Measurements from ENCODE around the gene CCDC70.

CCDC70 gene

GRCh38 chr13:51849145-51850101, 12.3 kb upstream of the CCDC70 start:
- no peak for ATAC-seq (replicated peaks; ENCODE audit: extremely low read depth, poor library complexity, severe bottlenecking)
- no peak overlapping the region for H3K27ac Mint-ChIP-seq (ENCODE audit: low read depth)
- H3K9me3 Mint-ChIP-seq: no peaks in the 10 kb centered on the region
- H3K27me3 Mint-ChIP-seq: peaks cover 34% of the 10 kb centered on the region
- DNase-seq (ENCODE audit: low spot score in 2 of 2): no peak
- H3K4me1 Mint-ChIP-seq: peaks cover 7% of the 10 kb centered on the region
- no peak overlapping the region for H3K4me3 Mint-ChIP-seq
- peaks cover 1% of the 10 kb centered on the region for H3K36me3 Mint-ChIP-seq (ENCODE audit: insufficient read depth)

- no peaks in the 10 kb centered on the region for H3K9me3 Mint-ChIP-seq
- H3K27ac Mint-ChIP-seq (ENCODE audit: low read depth): peak overlapping the region; percentile 24
- ATAC-seq (replicated peaks; ENCODE audit: extremely low read depth, poor library complexity, severe bottlenecking) (no peak), DNase-seq (ENCODE audit: low spot score in 2 of 2) (no peak)
- H3K36me3 Mint-ChIP-seq (ENCODE audit: insufficient read depth): no peaks in the 10 kb centered on the region
- no peaks in the 10 kb centered on the region for H3K4me1 Mint-ChIP-seq
- H3K4me3 Mint-ChIP-seq: no peak overlapping the region
- H3K27me3 Mint-ChIP-seq: peaks cover 42% of the 10 kb centered on the region
Measured at GRCh38 chr13:51856027-51856736, 5.6 kb upstream of the CCDC70 start.

GRCh38 chr13:51856998-51857397, 4.8 kb upstream of the CCDC70 start:
- Mint-ChIP-seq H3K4me1 (no peaks in the 10 kb centered on the region), H3K4me3 (no peak overlapping the region), H3K27me3 (peaks cover 38% of the 10 kb centered on the region), H3K36me3 (ENCODE audit: insufficient read depth) (no peaks in the 10 kb centered on the region), H3K27ac (ENCODE audit: low read depth) (peak overlapping the region; percentile 41), H3K9me3 (no peaks in the 10 kb centered on the region)
- ATAC-seq (replicated peaks; ENCODE audit: extremely low read depth, poor library complexity, severe bottlenecking) (no peak), DNase-seq (ENCODE audit: low spot score in 2 of 2) (no peak)

GRCh38 chr13:51858433-51859247, 3.1 kb upstream of the CCDC70 start:
- H3K36me3 Mint-ChIP-seq (ENCODE audit: insufficient read depth): no peaks in the 10 kb centered on the region
- H3K27me3 Mint-ChIP-seq: peaks cover 32% of the 10 kb centered on the region
- peaks cover 6% of the 10 kb centered on the region for H3K4me1 Mint-ChIP-seq
- no peak overlapping the region for H3K27ac Mint-ChIP-seq (ENCODE audit: low read depth)
- no peak for DNase-seq (ENCODE audit: low spot score in 2 of 2)
- H3K4me3 Mint-ChIP-seq: no peak overlapping the region
- ATAC-seq (replicated peaks; ENCODE audit: extremely low read depth, poor library complexity, severe bottlenecking): no peak
- no peaks in the 10 kb centered on the region for H3K9me3 Mint-ChIP-seq

- Mint-ChIP-seq H3K4me3 (no peak overlapping the region), H3K4me1 (peaks cover 6% of the 10 kb centered on the region), H3K36me3 (ENCODE audit: insufficient read depth) (no peaks in the 10 kb centered on the region), H3K27me3 (no peaks in the 10 kb centered on the region), H3K27ac (ENCODE audit: low read depth) (no peak overlapping the region), H3K9me3 (no peaks in the 10 kb centered on the region)
- DNase-seq (ENCODE audit: low spot score in 2 of 2) (no peak), ATAC-seq (replicated peaks; ENCODE audit: extremely low read depth, poor library complexity, severe bottlenecking) (no peak)
Measured at GRCh38 chr13:51862957-51863356, 1.2 kb downstream of the CCDC70 start.

- Mint-ChIP-seq H3K4me3 (no peak overlapping the region), H3K4me1 (peaks cover 6% of the 10 kb centered on the region), H3K27me3 (no peaks in the 10 kb centered on the region), H3K27ac (ENCODE audit: low read depth) (no peak overlapping the region), H3K36me3 (ENCODE audit: insufficient read depth) (no peaks in the 10 kb centered on the region), H3K9me3 (no peaks in the 10 kb centered on the region)
- DNase-seq (ENCODE audit: low spot score in 2 of 2) (no peak), ATAC-seq (replicated peaks; ENCODE audit: extremely low read depth, poor library complexity, severe bottlenecking) (no peak)
Measured at GRCh38 chr13:51865838-51866237, 4.1 kb downstream of the CCDC70 start.

- DNase-seq (ENCODE audit: low spot score in 2 of 2): no peak
- Mint-ChIP-seq H3K4me1 (peaks cover 6% of the 10 kb centered on the region), H3K9me3 (no peaks in the 10 kb centered on the region), H3K27ac (ENCODE audit: low read depth) (no peak overlapping the region), H3K4me3 (no peak overlapping the region), H3K36me3 (ENCODE audit: insufficient read depth) (no peaks in the 10 kb centered on the region), H3K27me3 (no peaks in the 10 kb centered on the region)
- ATAC-seq (replicated peaks; ENCODE audit: extremely low read depth, poor library complexity, severe bottlenecking): no peak
Measured at GRCh38 chr13:51867062-51867461, 5.3 kb downstream of the CCDC70 start.

- Mint-ChIP-seq H3K27ac (ENCODE audit: low read depth) (no peak overlapping the region), H3K4me3 (no peak overlapping the region), H3K9me3 (no peaks in the 10 kb centered on the region), H3K36me3 (ENCODE audit: insufficient read depth) (no peaks in the 10 kb centered on the region), H3K27me3 (no peaks in the 10 kb centered on the region), H3K4me1 (no peaks in the 10 kb centered on the region)
- DNase-seq (ENCODE audit: low spot score in 2 of 2) (no peak), ATAC-seq (replicated peaks; ENCODE audit: extremely low read depth, poor library complexity, severe bottlenecking) (no peak)
Measured at GRCh38 chr13:51869916-51870315, 8.1 kb downstream of the CCDC70 start.

- no peak for DNase-seq (ENCODE audit: low spot score in 2 of 2)
- H3K4me1 Mint-ChIP-seq: no peaks in the 10 kb centered on the region
- peaks cover under 1% of the 10 kb centered on the region for H3K27me3 Mint-ChIP-seq
- no peaks in the 10 kb centered on the region for H3K36me3 Mint-ChIP-seq (ENCODE audit: insufficient read depth)
- no peak overlapping the region for H3K4me3 Mint-ChIP-seq
- H3K9me3 Mint-ChIP-seq: no peaks in the 10 kb centered on the region
- H3K27ac Mint-ChIP-seq (ENCODE audit: low read depth): no peak overlapping the region
- no peak for ATAC-seq (replicated peaks; ENCODE audit: extremely low read depth, poor library complexity, severe bottlenecking)
Measured at GRCh38 chr13:51870616-51871015, 8.8 kb downstream of the CCDC70 start.

- Mint-ChIP-seq H3K36me3 (ENCODE audit: insufficient read depth) (no peaks in the 10 kb centered on the region), H3K4me3 (no peak overlapping the region), H3K27me3 (peaks cover 9% of the 10 kb centered on the region), H3K4me1 (no peaks in the 10 kb centered on the region), H3K9me3 (no peaks in the 10 kb centered on the region), H3K27ac (ENCODE audit: low read depth) (no peak overlapping the region)
- ATAC-seq (replicated peaks; ENCODE audit: extremely low read depth, poor library complexity, severe bottlenecking) (no peak), DNase-seq (ENCODE audit: low spot score in 2 of 2) (no peak)
Measured at GRCh38 chr13:51873117-51873798, 11.5 kb downstream of the CCDC70 start.

GRCh38 chr13:51873837-51874236, 12.1 kb downstream of the CCDC70 start:
- no peak for ATAC-seq (replicated peaks; ENCODE audit: extremely low read depth, poor library complexity, severe bottlenecking)
- no peaks in the 10 kb centered on the region for H3K9me3 Mint-ChIP-seq
- no peaks in the 10 kb centered on the region for H3K4me1 Mint-ChIP-seq
- H3K27me3 Mint-ChIP-seq: peaks cover 9% of the 10 kb centered on the region
- H3K27ac Mint-ChIP-seq (ENCODE audit: low read depth): no peak overlapping the region
- no peak overlapping the region for H3K4me3 Mint-ChIP-seq
- no peak for DNase-seq (ENCODE audit: low spot score in 2 of 2)
- no peaks in the 10 kb centered on the region for H3K36me3 Mint-ChIP-seq (ENCODE audit: insufficient read depth)

GRCh38 chr13:51874651-51875050, 12.9 kb downstream of the CCDC70 start:
- Mint-ChIP-seq H3K27me3 (peaks cover 9% of the 10 kb centered on the region), H3K4me3 (no peak overlapping the region), H3K36me3 (ENCODE audit: insufficient read depth) (no peaks in the 10 kb centered on the region), H3K9me3 (no peaks in the 10 kb centered on the region), H3K27ac (ENCODE audit: low read depth) (no peak overlapping the region), H3K4me1 (no peaks in the 10 kb centered on the region)
- no peak for DNase-seq (ENCODE audit: low spot score in 2 of 2)
- ATAC-seq (replicated peaks; ENCODE audit: extremely low read depth, poor library complexity, severe bottlenecking): no peak

Data from central memory CD8-positive, alpha-beta T cell (primary cell).